DND-41 (cell line): ENCODE measurements around the gene GABRA4.

Source experiments
- EZH2 ChIP-seq: IDR thresholded peaks from 3 replicates; pipeline ENCODE4 v1.6.1; 2012; ENCODE audit warnings: borderline replicate concordance, low read depth, mild to moderate bottlenecking, moderate library complexity, low read length, inconsistent platforms; ENCODE audit not compliant: severe bottlenecking
- TF ChIP-seq, protein P1 (sequence below): IDR thresholded peaks from 2 replicates; pipeline ENCODE4 v1.5.1; 2012; ENCODE audit warnings: borderline replicate concordance, low read length, moderate library complexity, mild to moderate bottlenecking; ENCODE audit not compliant: poor library complexity, severe bottlenecking; ENCODE audit errors: extremely low read depth

DNA sequence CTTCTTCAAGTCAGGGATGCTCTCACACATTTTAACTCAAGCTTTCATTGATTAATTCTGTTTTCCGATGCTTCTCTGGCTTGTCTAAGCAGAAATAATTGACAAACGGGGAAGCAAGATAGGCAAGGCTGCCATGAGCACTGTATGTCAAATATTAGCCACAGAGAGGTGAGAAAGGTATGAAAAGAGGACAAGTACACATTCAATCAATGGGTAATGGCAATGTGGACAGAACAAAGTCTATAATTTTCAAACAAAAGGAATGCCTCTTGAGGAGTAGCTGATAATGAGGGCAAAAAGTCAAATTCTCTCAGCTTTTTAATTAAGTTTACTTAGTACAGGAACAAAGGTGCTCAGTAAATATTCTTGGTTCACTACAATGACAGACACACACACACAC is 104.0 kb downstream of the GABRA4 start:
- TF ChIP-seq, protein P1, sequence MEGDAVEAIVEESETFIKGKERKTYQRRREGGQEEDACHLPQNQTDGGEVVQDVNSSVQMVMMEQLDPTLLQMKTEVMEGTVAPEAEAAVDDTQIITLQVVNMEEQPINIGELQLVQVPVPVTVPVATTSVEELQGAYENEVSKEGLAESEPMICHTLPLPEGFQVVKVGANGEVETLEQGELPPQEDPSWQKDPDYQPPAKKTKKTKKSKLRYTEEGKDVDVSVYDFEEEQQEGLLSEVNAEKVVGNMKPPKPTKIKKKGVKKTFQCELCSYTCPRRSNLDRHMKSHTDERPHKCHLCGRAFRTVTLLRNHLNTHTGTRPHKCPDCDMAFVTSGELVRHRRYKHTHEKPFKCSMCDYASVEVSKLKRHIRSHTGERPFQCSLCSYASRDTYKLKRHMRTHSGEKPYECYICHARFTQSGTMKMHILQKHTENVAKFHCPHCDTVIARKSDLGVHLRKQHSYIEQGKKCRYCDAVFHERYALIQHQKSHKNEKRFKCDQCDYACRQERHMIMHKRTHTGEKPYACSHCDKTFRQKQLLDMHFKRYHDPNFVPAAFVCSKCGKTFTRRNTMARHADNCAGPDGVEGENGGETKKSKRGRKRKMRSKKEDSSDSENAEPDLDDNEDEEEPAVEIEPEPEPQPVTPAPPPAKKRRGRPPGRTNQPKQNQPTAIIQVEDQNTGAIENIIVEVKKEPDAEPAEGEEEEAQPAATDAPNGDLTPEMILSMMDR: no peak
- no peak for TF ChIP-seq EZH2
